DMS153 treated with DMSO at 0.1 percent for 48 hours (cell line): Measurements from ENCODE around the gene IDH3G.

Experiments
- DNase-seq: peaks from one replicate; lab custom pipeline; 2025; ENCODE audit not compliant: unreplicated experiment; lab: John Stamatoyannopoulos, UW

Gene IDH3G

GRCh38 chrX:153791104-153791852, 2.9 kb downstream of the IDH3G start:
- no peak for DNase-seq

GRCh38 chrX:153789654-153790053, 4.5 kb downstream of the IDH3G start:
- DNase-seq = no peak

GRCh38 chrX:153786669-153787068, 7.5 kb downstream of the IDH3G start:
- DNase-seq = no peak

GRCh38 chrX:153784325-153784967, 9.7 kb downstream of the IDH3G start:
- no peak for DNase-seq

- no peak for DNase-seq
Observed at GRCh38 chrX:153783378-153784013, 10.7 kb downstream of the IDH3G start.

- no peak for DNase-seq
Observed at GRCh38 chrX:153782871-153783270, 11.3 kb downstream of the IDH3G start.

- DNase-seq = peak; percentile 87
Observed at GRCh38 chrX:153782313-153782712, 11.9 kb downstream of the IDH3G start.

- DNase-seq = peak; percentile 19
Observed at GRCh38 chrX:153781428-153782047, 12.6 kb downstream of the IDH3G start.

GRCh38 chrX:153780678-153781427, 13.3 kb downstream of the IDH3G start, which contains the start of gene SRPK3:
TSS of gene SRPK3 (plus strand) at chrX:153781041. CDS start at chrX:153781087, 46 bp downstream.
- DNase-seq = peak; percentile 18

GRCh38 chrX:153779891-153780677, 14.1 kb downstream of the IDH3G start:
- DNase-seq = peak; percentile 11

GRCh38 chrX:153778684-153779101, 15.5 kb downstream of the IDH3G start:
- no peak for DNase-seq

- no peak for DNase-seq
Observed at GRCh38 chrX:153778181-153778580, 16.0 kb downstream of the IDH3G start.

GRCh38 chrX:153777261-153778090, 16.7 kb downstream of the IDH3G start:
- no peak for DNase-seq

GRCh38 chrX:153776611-153777045, 17.5 kb downstream of the IDH3G start:
- no peak for DNase-seq

- no peak for DNase-seq
Observed at GRCh38 chrX:153776120-153776599, 18.0 kb downstream of the IDH3G start.

GRCh38 chrX:153775293-153776119, 18.7 kb downstream of the IDH3G start:
- DNase-seq = no peak

GRCh38 chrX:153774576-153775292, 19.4 kb downstream of the IDH3G start:
- DNase-seq = no peak
